ENCODE data around the gene ALOX5. TPM values are rescaled to one million over a fixed set of nuclear protein-coding genes. Genes with fewer than 3 reads are reported as not detected.

The ALOX5 gene
- total and polyA plus RNA-seq, 4 donors: 21.5 to 270 (median 144) TPM

- Histone ChIP-seq H3K36me3 (ENCODE audit: control insufficient read depth in 4 of 4, insufficient read depth in 4 of 4, low read length in 4 of 4) (peaks cover 0 to 2% (median 0%) of the 10 kb centered on the region in 4 donors), H3K4me3 (no peak overlapping the region), H3K27ac (ENCODE audit: low read depth in 1 of 2, low read length in 1 of 2) (no peak overlapping the region), H3K4me1 (ENCODE audit: control insufficient read depth in 5 of 5, insufficient read depth in 5 of 5, low read length in 5 of 5) (no peaks in the 10 kb centered on the region), H3K27me3 (ENCODE audit: control insufficient read depth in 3 of 3, insufficient read depth in 3 of 3, low read length in 2 of 3) (no peaks in the 10 kb centered on the region), H3K9me3 (ENCODE audit: control insufficient read depth in 4 of 4, insufficient read depth in 3 of 4, low read length in 3 of 4) (peaks cover 0 to 2% (median 0%) of the 10 kb centered on the region in 4 donors), H3K9ac (ENCODE audit: insufficient read depth in 1 of 2, low read length in 2 of 2) (no peak overlapping the region)
- TF ChIP-seq CTCF (IDR thresholded peaks at IDR 0.05; ENCODE audit: control extremely low read depth, extremely low read depth): no peak
- 81 to 92% methylated on average over 6 of the region's 6 CpGs for WGBS, 2 donors
- ATAC-seq (ENCODE audit: insufficient read depth, low FRiP score) (no peak), DNase-seq (no peak)
These were observed 68.2 kb downstream of the ALOX5 start for GRCh38 chr10:45442251-45442650.

- WGBS, 2 donors: 61 to 72% methylated on average over 12 of the region's 12 CpGs
- no peak overlapping the region for H3K27ac ChIP-seq (ENCODE audit: low read depth in 1 of 2, low read length in 1 of 2)
- peaks cover 0 to 2% (median 0%) of the 10 kb centered on the region in 4 donors for H3K9me3 ChIP-seq (ENCODE audit: control insufficient read depth in 4 of 4, insufficient read depth in 3 of 4, low read length in 3 of 4)
- H3K4me1 ChIP-seq (ENCODE audit: control insufficient read depth in 5 of 5, insufficient read depth in 5 of 5, low read length in 5 of 5): no peaks in the 10 kb centered on the region
- peaks cover 0 to 2% (median 0%) of the 10 kb centered on the region in 4 donors for H3K36me3 ChIP-seq (ENCODE audit: control insufficient read depth in 4 of 4, insufficient read depth in 4 of 4, low read length in 4 of 4)
- ATAC-seq (ENCODE audit: insufficient read depth, low FRiP score) (no peak), DNase-seq (no peak)
- H3K27me3 ChIP-seq (ENCODE audit: control insufficient read depth in 3 of 3, insufficient read depth in 3 of 3, low read length in 2 of 3): no peaks in the 10 kb centered on the region
- no peak for TF ChIP-seq CTCF (IDR thresholded peaks at IDR 0.05; ENCODE audit: control extremely low read depth, extremely low read depth)
- no peak overlapping the region for H3K4me3 ChIP-seq
- no peak overlapping the region for H3K9ac ChIP-seq (ENCODE audit: insufficient read depth in 1 of 2, low read length in 2 of 2)
These were observed 68.6 kb downstream of the ALOX5 start for GRCh38 chr10:45442662-45443061.

GRCh38 chr10:45443101-45444009 is 69.3 kb downstream of the ALOX5 start:
- H3K9ac ChIP-seq (ENCODE audit: insufficient read depth in 1 of 2, low read length in 2 of 2): no peak overlapping the region
- no peak for ATAC-seq (ENCODE audit: insufficient read depth, low FRiP score)
- H3K27me3 ChIP-seq (ENCODE audit: control insufficient read depth in 3 of 3, insufficient read depth in 3 of 3, low read length in 2 of 3): no peaks in the 10 kb centered on the region
- peaks cover 0 to 2% (median 0%) of the 10 kb centered on the region in 4 donors for H3K36me3 ChIP-seq (ENCODE audit: control insufficient read depth in 4 of 4, insufficient read depth in 4 of 4, low read length in 4 of 4)
- no peaks in the 10 kb centered on the region for H3K4me1 ChIP-seq (ENCODE audit: control insufficient read depth in 5 of 5, insufficient read depth in 5 of 5, low read length in 5 of 5)
- no peak for DNase-seq
- no peak overlapping the region for H3K4me3 ChIP-seq
- peaks cover 0 to 2% (median 0%) of the 10 kb centered on the region in 4 donors for H3K9me3 ChIP-seq (ENCODE audit: control insufficient read depth in 4 of 4, insufficient read depth in 3 of 4, low read length in 3 of 4)
- TF ChIP-seq CTCF (IDR thresholded peaks at IDR 0.05; ENCODE audit: control extremely low read depth, extremely low read depth): no peak
- 95 to 96% methylated on average over 74 to 76 of the region's 76 CpGs for WGBS, 2 donors
- no peak overlapping the region for H3K27ac ChIP-seq (ENCODE audit: low read depth in 1 of 2, low read length in 1 of 2)

Data from lung (tissue), 12 donors.